ENCODE measurements around the gene FAM50B. TPM values are rescaled to one million over a fixed set of nuclear protein-coding genes. Genes with fewer than 3 reads are reported as not detected.

The FAM50B gene
- total and polyA plus RNA-seq, 2 of the 4 experiments (the other 2 are of a cell fraction) = 4.1 to 7.4 TPM

- Histone ChIP-seq H3K9ac (ENCODE audit: low read depth, low read length) (no peak overlapping the region), H3K18ac (ENCODE audit: low read depth, low read length) (no peak overlapping the region), H4K5ac (ENCODE audit: low read depth, low read length) (no peak overlapping the region; the same call in 1 of the 2 replicates), H3K14ac (replicated peaks; ENCODE audit: low read depth, low read length) (no peak overlapping the region), H2BK15ac (ENCODE audit: low read depth, low read length) (0 out of 3 replicates have a peak overlapping the region, but pooled peaks have one; percentile 53), H3K9me1 (ENCODE audit: insufficient read depth, low read length) (peaks cover 14% of the 10 kb centered on the region), H2BK120ac (ENCODE audit: low read depth, low read length) (no peak overlapping the region), H3K27me3 (ENCODE audit: control insufficient read depth, insufficient read depth, low read length) (no peaks in the 10 kb centered on the region), H3K4me1 (ENCODE audit: control insufficient read depth, insufficient read depth, low read length) (peaks cover 13% of the 10 kb centered on the region), H2AK9ac (replicated peaks; ENCODE audit: low read depth, low read length, poor library complexity) (no peak overlapping the region), H3K4me3 (ENCODE audit: insufficient read depth, low read depth, low read length) (no peak overlapping the region), H2BK5ac (ENCODE audit: low read depth, low read length, poor library complexity, severe bottlenecking) (no peak overlapping the region), H4K8ac (ENCODE audit: low read depth in 2 of 2, low read length in 2 of 2) (no peak overlapping the region), H3K36me3 (ENCODE audit: control insufficient read depth, insufficient read depth, low read length) (no peaks in the 10 kb centered on the region), H3K9me3 (ENCODE audit: control insufficient read depth, insufficient read depth, low read length) (no peaks in the 10 kb centered on the region), H2AFZ (replicated peaks; ENCODE audit: low read length, poor library complexity) (no peak overlapping the region), H3K27ac (ENCODE audit: insufficient read depth, low read length) (no peak overlapping the region), H3K4ac (ENCODE audit: low read depth, low read length) (peak overlapping the region; percentile 31; the same call in 1 of the 2 replicates), H4K91ac (ENCODE audit: insufficient read depth, low read depth, low read length) (no peak overlapping the region), H3K56ac (ENCODE audit: extremely low read depth, insufficient read depth, low read length) (no peak overlapping the region), H4K20me1 (ENCODE audit: insufficient read depth, low read length) (no peaks in the 10 kb centered on the region), H3K23ac (ENCODE audit: low read depth, low read length) (no peak overlapping the region), H2BK20ac (ENCODE audit: low read depth, low read length) (no peak overlapping the region), H3K4me2 (ENCODE audit: low read depth, low read length) (no peak overlapping the region), H3K79me1 (ENCODE audit: low read depth in 1 of 2, low read length in 2 of 2) (0 out of 4 replicates have a peak, but pooled peaks cover 0 to 5% of the 10 kb centered on the region in 2 experiments), H2AK5ac (ENCODE audit: low read depth, low read length) (no peak overlapping the region)
- ChIA-PET CTCF (no interaction called here), POLR2A (ENCODE audit: unreplicated experiment) (no interaction called here)
- in situ Hi-C loops (cut with MboI; ENCODE audit: low sequenced_read_pairs) (no loop called here), intact Hi-C loops (cut with micrococcal nuclease) (no loop called here), dilution Hi-C loops (cut with HindIII; ENCODE audit: low sequenced_read_pairs, unreplicated experiment) (no loop called here)
- DNase-seq (no peak), ATAC-seq (ENCODE audit: low read depth) (no peak)
- no TSS peak for BruUV-seq (replicated peaks)
- TF ChIP-seq SMC3 (IDR thresholded peaks at IDR 0.05; ENCODE audit: low read depth, low read length) (no peak), BHLHE40 (IDR thresholded peaks at IDR 0.05; ENCODE audit: low read depth, low read length) (no peak), RFX5 (IDR thresholded peaks at IDR 0.05; ENCODE audit: low read depth, low read length) (no peak), RCOR1 (IDR thresholded peaks at IDR 0.05; ENCODE audit: insufficient replicate concordance, low read length) (no peak), CHD1 (IDR thresholded peaks at IDR 0.05; ENCODE audit: low read depth, low read length) (no peak), POLR2A (IDR thresholded peaks at IDR 0.05; ENCODE audit: low read depth, low read length) (no peak)
- no CpG with 5 or more reads among the region's 3 CpGs for WGBS, 2 experiments (ENCODE audit: extremely low coverage in 2 of 2, insufficient read length in 1 of 2)
Measured at GRCh38 chr6:3836566-3836965, 12.6 kb upstream of the FAM50B start.

Data from IMR-90 (cell line).